Neural progenitor cell (in vitro differentiated cells): ENCODE results near the gene TM9SF3.

Source experiments
- EZH2 ChIP-seq: fragments of 200-600 bp; sonication (generic); IDR thresholded peaks from 2 replicates; pipeline ENCODE4 v1.6.1; 2017; ENCODE audit warnings: antibody characterized with exemption, mild to moderate bottlenecking, moderate library complexity
- EZH2phosphoT487 ChIP-seq: fragments of 200-600 bp; sonication (generic); IDR thresholded peaks from 2 replicates; pipeline ENCODE4 v1.6.1; 2017; ENCODE audit warnings: antibody characterized with exemption
- TF ChIP-seq, protein P1 (sequence below): fragments of 200-600 bp; sonication (generic); IDR thresholded peaks from 2 replicates; pipeline ENCODE4 v1.5.1; 2017; ENCODE audit warnings: antibody characterized with exemption, mild to moderate bottlenecking

DNA sequence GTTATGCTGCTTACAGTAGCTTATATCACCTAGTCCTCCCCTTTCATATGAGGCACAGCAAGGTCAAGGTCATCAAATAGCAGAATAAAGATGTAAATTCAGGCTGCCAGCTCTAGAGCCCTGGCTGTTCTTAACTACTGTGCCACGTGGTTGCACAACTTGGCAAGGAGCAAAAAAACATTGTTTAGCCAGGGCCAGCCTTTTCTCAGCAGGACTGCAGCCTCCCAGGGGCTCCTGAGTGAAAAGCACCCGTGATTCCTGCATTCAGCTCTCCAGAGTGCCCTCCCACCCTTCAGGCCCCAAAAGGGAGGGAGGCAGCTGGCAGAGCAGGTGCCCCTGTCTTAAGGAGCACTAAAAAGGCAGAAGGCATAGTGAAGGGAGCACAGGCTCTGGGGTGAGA is 31.8 kb upstream of the TM9SF3 start:
- TF ChIP-seq, protein P1, sequence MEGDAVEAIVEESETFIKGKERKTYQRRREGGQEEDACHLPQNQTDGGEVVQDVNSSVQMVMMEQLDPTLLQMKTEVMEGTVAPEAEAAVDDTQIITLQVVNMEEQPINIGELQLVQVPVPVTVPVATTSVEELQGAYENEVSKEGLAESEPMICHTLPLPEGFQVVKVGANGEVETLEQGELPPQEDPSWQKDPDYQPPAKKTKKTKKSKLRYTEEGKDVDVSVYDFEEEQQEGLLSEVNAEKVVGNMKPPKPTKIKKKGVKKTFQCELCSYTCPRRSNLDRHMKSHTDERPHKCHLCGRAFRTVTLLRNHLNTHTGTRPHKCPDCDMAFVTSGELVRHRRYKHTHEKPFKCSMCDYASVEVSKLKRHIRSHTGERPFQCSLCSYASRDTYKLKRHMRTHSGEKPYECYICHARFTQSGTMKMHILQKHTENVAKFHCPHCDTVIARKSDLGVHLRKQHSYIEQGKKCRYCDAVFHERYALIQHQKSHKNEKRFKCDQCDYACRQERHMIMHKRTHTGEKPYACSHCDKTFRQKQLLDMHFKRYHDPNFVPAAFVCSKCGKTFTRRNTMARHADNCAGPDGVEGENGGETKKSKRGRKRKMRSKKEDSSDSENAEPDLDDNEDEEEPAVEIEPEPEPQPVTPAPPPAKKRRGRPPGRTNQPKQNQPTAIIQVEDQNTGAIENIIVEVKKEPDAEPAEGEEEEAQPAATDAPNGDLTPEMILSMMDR, result no peak
- no peak for TF ChIP-seq EZH2
- TF ChIP-seq EZH2phosphoT487, result no peak
